Heart left ventricle (tissue), 16 donors: ENCODE data around the gene RUNX1. TPM values are rescaled to one million over a fixed set of nuclear protein-coding genes. Genes with fewer than 3 reads are reported as not detected.

Experiments
- ATAC-seq, 4 donors: fragments of 200-7000 bp; cut with Tn5 transposase; one replicate each; pipeline ENCODE4 v1.9.1; 2020 to 2022; ENCODE audit warnings: moderate library complexity in 4 of 4, mild to moderate bottlenecking in 3 of 4, moderate number of reproducible peaks in 1 of 4
- DNase-seq, 5 donors: peaks; one replicate each; pipeline ENCODE4 v3.0.0-alpha.2; 2020
- H3K27ac ChIP-seq, 12 donors: fragments of 200-600 bp; sonication (generic) in 4 of 12; one replicate each; pipeline versions ENCODE4 v1.5.0 to v1.8.0; 2016 to 2022; ENCODE audit warnings: mild to moderate bottlenecking in 2 of 12
- H3K27me3 ChIP-seq, 9 donors: fragments of 200-600 bp; sonication (generic) in 2 of 9; one replicate each; pipeline versions ENCODE4 v1.5.1 to v1.8.0; 2016 to 2022; ENCODE audit warnings: mild to moderate bottlenecking in 3 of 9
- H3K36me3 ChIP-seq, 9 donors: fragments of 200-600 bp; sonication (generic) in 2 of 9; one replicate each; pipeline versions ENCODE4 v1.5.0 to v1.8.0; 2018 to 2022; ENCODE audit warnings: mild to moderate bottlenecking in 2 of 9
- H3K4me1 ChIP-seq, 12 donors: fragments of 200-600 bp; sonication (generic) in 4 of 12; one replicate each; pipeline versions ENCODE4 v1.5.0 to v1.8.0; 2016 to 2022; ENCODE audit warnings: mild to moderate bottlenecking in 3 of 12
- H3K4me3 ChIP-seq, 12 donors: fragments of 200-600 bp; sonication (generic) in 4 of 12; one replicate each; pipeline versions ENCODE4 v1.5.0 to v1.8.0; 2017 to 2022; ENCODE audit warnings: mild to moderate bottlenecking in 9 of 12, moderate library complexity in 4 of 12
- H3K9me3 ChIP-seq, 12 donors: fragments of 200-600 bp; sonication (generic) in 4 of 12; one replicate each; pipeline versions ENCODE4 v1.5.0 to v1.8.0; 2016 to 2022; ENCODE audit warnings: mild to moderate bottlenecking in 1 of 12
- POLR2A ChIP-seq, 2 donors: fragments of 450-650 bp; IDR thresholded peaks; one replicate each; pipeline ENCODE4 v1.6.1; 2017; ENCODE audit warnings: antibody characterized with exemption in 2 of 2, mild to moderate bottlenecking in 2 of 2, moderate library complexity in 2 of 2
- WGBS, 4 donors: extraction: QIAGEN DNeasy Blood & Tissue Kit in 2 of 4; methylation state at CpG; one replicate each; pipeline versions ENCODE4 v1.1.5 to v1.1.7; 2013 to 2018; 5-methylcytosine and 5-hydroxymethylcytosine counted together
- intact Hi-C, 10 donors: fragments of 100-400 bp; cut with DNase I; formaldehyde crosslinking; loops; one replicate each; pipeline versions ENCODE4 v1.11.1 to v1.14.2; 2022
- polyA plus RNA-seq, 2 donors: library from polyadenylated mRNA; stranded (reverse); fragments of 200-250 nt; gene quantifications; one replicate each; pipeline ENCODE4 v1.2.3, GENCODE V29; 2013
- total RNA-seq, 9 donors: library from RNA; depleted of rRNA in 2 of 9; stranded (reverse); fragments of >200 nt in 2 of 9; fragmentation: NEBNext Ultra II Directional in 3 of 9; extraction: Animal tissue kit (Norgen Biotek cat#: 25700) in 3 of 9; gene quantifications; one replicate each; pipeline versions ENCODE4 v1.1.0 to v1.2.4, GENCODE V29; 2016 to 2023
- TF ChIP-seq, protein P1 (sequence below), 12 donors: fragments of 200-600 bp; sonication (generic) in 4 of 12; IDR thresholded peaks; one replicate each; pipeline versions ENCODE4 v1.5.0 to v1.8.0; 2018 to 2022; ENCODE audit warnings: antibody characterized with exemption in 12 of 12, mild to moderate bottlenecking in 5 of 12
- donor health status: ischemic (EF 13 %, LVEDD 7.1; RV severe dilation, severe dysfunction).
- donor health status: healthy with polysubstance abuse.
- donor health status: DM: no; HTN: yes; CAD: no.
- donor health status: DM: no; HTN: no; CAD: no.
- donor health status: ischemic (EF 25% LVEDD 6.9; RV normal size, moderate dysfunction).
- donor health status: ischemic (EF 25% LVEDD 5.7; RV mildly dilated, moderate dysfunction).
- donor health status: healthy.
- donor health status: DM: yes; HTN: yes; CAD: no.
- donor health status: ischemic (EF 35%, LVEDD 5.7; RV mildly dilated, moderate dysfunction).
- donor health status: nonischemic (EF 11% LVEDD 7.7; RV severe dilation, severe dysfunction).
- donor health status: DM: yes; HTN: yes; CAD: no.
- donor health status: PGD.
- donor health status: ischemic (EF 29% LVEDD 5.4; RV normal size, mild dysfunction).
- donor health status: nonischemic (EF 23%, LVEDD 6.1; RV moderate dilation, normal function).

Gene RUNX1
- total and polyA plus RNA-seq, 11 donors, result 0.61 to 54.5 (median 4.1) TPM

DNA sequence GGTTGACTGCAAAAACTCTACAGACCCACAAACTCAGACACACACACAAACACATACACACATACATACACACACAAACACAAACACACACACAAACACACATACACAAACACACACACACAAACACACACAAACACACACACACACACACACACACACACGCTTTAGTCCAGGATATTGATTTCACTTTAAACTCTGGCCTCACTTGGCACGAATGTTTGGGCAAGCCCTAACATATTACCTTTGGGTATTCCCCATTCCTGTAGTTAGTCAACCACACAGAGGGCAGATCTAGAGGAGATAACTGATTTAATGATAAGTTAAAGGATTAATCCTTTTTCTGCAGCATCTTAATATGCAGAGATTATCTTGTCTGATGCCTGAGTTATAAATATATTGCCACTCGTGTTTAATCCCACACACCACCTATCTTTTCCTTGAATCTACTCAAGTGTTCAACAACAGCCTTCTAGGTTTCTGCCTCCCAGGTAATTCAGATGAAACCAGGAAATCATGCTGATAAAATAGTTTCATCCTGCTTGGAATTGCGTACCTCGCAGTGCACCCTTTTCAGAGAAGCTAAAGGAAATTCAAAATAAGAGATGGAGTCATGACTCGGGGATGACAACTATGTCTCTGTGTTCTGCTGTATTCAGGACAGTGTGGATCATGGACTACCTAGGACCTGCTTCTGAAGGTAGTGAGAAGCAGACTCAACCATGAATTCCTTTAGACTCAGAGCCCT lies 14.5 kb upstream of the RUNX1 start:
- 81 to 87% (median 83%) methylated on average over 6 of the region's 6 CpGs for WGBS, 4 donors
- intact Hi-C loops, result no loop called here
- ATAC-seq, result no peak

DNA sequence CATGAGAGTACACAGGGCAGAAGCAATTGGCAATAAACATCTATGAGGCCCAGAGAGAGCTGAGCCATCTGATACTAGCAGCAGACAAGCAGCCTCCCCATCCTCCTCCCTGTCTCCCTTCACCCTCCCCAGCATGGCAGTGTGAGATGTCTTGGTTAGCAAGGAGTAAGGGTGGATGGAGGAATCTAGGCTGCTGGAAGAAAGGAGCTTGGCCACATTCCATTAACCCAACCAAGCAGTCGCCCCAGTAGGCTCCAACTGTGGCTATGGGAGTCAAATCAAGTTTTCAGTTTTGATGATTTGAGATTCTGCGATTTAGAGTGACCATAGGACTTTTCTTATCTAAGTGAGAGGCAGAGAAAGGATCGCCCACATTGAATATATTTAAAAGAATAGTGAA lies 12.9 kb upstream of the RUNX1 start:
- Histone ChIP-seq H3K27ac (no peak overlapping the region), H3K27me3 (peaks cover 0 to 4% (median 0%) of the 10 kb centered on the region in 9 donors), H3K4me3 (no peak overlapping the region), H3K9me3 (no peaks in the 10 kb centered on the region), H3K36me3 (no peaks in the 10 kb centered on the region), H3K4me1 (no peaks in the 10 kb centered on the region)
- 86 to 92% (median 89%) methylated on average over 3 of the region's 3 CpGs for WGBS, 4 donors
- intact Hi-C loops, result no loop called here
- no peak for TF ChIP-seq POLR2A (IDR thresholded peaks at IDR 0.05)
- TF ChIP-seq, protein P1, sequence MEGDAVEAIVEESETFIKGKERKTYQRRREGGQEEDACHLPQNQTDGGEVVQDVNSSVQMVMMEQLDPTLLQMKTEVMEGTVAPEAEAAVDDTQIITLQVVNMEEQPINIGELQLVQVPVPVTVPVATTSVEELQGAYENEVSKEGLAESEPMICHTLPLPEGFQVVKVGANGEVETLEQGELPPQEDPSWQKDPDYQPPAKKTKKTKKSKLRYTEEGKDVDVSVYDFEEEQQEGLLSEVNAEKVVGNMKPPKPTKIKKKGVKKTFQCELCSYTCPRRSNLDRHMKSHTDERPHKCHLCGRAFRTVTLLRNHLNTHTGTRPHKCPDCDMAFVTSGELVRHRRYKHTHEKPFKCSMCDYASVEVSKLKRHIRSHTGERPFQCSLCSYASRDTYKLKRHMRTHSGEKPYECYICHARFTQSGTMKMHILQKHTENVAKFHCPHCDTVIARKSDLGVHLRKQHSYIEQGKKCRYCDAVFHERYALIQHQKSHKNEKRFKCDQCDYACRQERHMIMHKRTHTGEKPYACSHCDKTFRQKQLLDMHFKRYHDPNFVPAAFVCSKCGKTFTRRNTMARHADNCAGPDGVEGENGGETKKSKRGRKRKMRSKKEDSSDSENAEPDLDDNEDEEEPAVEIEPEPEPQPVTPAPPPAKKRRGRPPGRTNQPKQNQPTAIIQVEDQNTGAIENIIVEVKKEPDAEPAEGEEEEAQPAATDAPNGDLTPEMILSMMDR (IDR thresholded peaks at IDR 0.05), result no peak
- DNase-seq (no peak), ATAC-seq (no peak)

More for the DNA sequence above, 14.5 kb upstream of the RUNX1 start:
- Histone ChIP-seq H3K27ac (no peak overlapping the region), H3K36me3 (no peaks in the 10 kb centered on the region), H3K4me3 (no peak overlapping the region), H3K9me3 (no peaks in the 10 kb centered on the region), H3K27me3 (peaks cover 0 to 4% (median 0%) of the 10 kb centered on the region in 9 donors), H3K4me1 (no peaks in the 10 kb centered on the region)
- TF ChIP-seq POLR2A (IDR thresholded peaks at IDR 0.05), result no peak
- no peak for DNase-seq

DNA sequence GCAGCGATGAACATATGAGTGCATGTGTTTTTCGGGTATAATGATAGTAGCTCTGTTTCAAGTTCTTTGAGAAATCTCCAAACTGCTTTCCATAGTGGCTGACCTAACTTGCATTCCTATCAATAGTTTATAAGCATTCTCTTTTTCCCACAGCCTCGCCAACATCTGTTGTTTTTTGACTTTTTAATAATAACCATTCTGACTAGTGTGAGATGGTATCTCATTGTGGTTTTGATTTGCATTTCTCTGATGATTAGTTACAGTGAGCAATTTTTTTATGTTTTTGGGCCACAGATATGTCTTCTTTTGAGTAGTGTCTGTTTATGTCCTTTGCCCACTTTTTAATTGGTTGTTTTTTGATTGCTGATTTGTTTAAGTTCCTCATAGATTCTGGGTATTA lies 10.6 kb upstream of the RUNX1 start:
- TF ChIP-seq, protein P1 (IDR thresholded peaks at IDR 0.05), result no peak
- TF ChIP-seq POLR2A (IDR thresholded peaks at IDR 0.05), result no peak
- intact Hi-C loops, result loop anchor here in 5 of 10 donors (5.0 to 10.0 kb wide), 6 partner anchors 165 to 885 kb away; no protein-coding TSS in a partner anchor

DNA sequence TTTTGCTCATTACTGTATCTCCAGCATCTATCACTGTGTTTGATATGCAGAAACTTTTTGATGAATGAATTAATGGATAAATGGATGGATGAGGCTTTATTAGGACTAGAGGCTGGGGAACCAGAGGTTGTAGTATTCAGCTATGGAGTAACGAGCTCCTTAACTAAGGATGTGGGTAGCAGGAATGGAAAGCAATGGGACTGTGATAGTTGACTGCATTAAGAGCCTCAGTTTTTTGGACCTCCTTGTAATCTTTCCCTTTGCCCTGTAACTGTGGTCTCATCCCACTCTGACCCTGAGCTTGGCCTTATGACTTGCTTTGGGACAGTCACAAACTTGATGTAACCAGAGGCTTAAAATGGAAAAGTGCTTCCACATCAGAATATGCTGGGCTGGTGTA lies 9.0 kb upstream of the RUNX1 start:
- intact Hi-C loops, result loop anchor here in 5 of 10 donors (5.0 to 10.0 kb wide), 6 partner anchors 163 to 887 kb away; no protein-coding TSS in a partner anchor
- ATAC-seq, result no peak
- 75 to 89% (median 81%) methylated on average over 1 of the region's 1 CpG for WGBS, 4 donors

More for the DNA sequence above, 10.6 kb upstream of the RUNX1 start:
- Histone ChIP-seq H3K27me3 (peaks cover 0 to 4% (median 0%) of the 10 kb centered on the region in 9 donors), H3K27ac (no peak overlapping the region), H3K4me3 (no peak overlapping the region), H3K36me3 (no peaks in the 10 kb centered on the region), H3K4me1 (no peaks in the 10 kb centered on the region), H3K9me3 (no peaks in the 10 kb centered on the region)
- DNase-seq, result no peak
- no peak for ATAC-seq
- WGBS, 4 donors, result 82 to 90% (median 88%) methylated on average over 3 of the region's 3 CpGs

More for the DNA sequence above, 9.0 kb upstream of the RUNX1 start:
- no peak overlapping the region for H3K27ac ChIP-seq
- no peak for DNase-seq
- H3K9me3 ChIP-seq, result no peaks in the 10 kb centered on the region
- H3K4me3 ChIP-seq, result no peak overlapping the region
- no peaks in the 10 kb centered on the region for H3K36me3 ChIP-seq
- TF ChIP-seq POLR2A (IDR thresholded peaks at IDR 0.05), result no peak
- TF ChIP-seq, protein P1 (IDR thresholded peaks at IDR 0.05), result no peak
- H3K4me1 ChIP-seq, result peaks cover 0 to 10% (median 1%) of the 10 kb centered on the region in 12 donors
- peaks cover 0 to 3% (median 0%) of the 10 kb centered on the region in 9 donors for H3K27me3 ChIP-seq
